GM20000 (cell line): ENCODE results near the gene ARHGAP25.
"Not testable (repeated sequence)": the region's sequence is repeated elsewhere in the genome, so short reads cannot be mapped to it uniquely, and the experiment has no call there.

ENCODE experiments used
- DNase-seq: peaks from one replicate; pipeline ENCODE4 v3.0.0; 2012; ENCODE audit warnings: low spot score
- CTCF ChIP-seq: IDR thresholded peaks from 2 replicates; pipeline ENCODE4 v1.5.1; 2012; ENCODE audit warnings: mild to moderate bottlenecking, control low read depth; ENCODE audit errors: extremely low read depth, missing control alignments

The ARHGAP25 gene

DNA sequence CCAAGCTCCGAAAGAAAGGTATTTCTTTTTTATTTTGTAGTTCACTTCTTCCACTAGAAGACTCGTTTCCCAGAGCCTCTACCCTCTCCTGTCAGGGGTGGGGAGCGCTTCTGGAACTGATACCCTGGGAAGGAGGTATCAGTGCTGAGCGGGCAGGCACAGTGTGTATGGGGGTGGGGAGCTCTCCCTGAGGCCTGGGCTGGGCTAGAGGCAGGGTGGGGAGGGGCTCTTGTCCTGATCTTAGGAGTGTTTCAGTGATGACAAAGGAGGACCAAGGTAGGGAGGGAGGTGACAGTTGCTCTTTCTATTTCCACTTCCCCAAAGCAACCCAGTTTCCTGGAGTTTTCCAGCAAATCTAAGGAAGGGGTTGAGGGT is 65.4 kb downstream of the ARHGAP25 start:
- TF ChIP-seq CTCF: no peak
- no peak for DNase-seq

GRCh38 chr2:68800517-68800916 is 65.9 kb downstream of the ARHGAP25 start:
- no peak for DNase-seq
- no peak for TF ChIP-seq CTCF

DNA sequence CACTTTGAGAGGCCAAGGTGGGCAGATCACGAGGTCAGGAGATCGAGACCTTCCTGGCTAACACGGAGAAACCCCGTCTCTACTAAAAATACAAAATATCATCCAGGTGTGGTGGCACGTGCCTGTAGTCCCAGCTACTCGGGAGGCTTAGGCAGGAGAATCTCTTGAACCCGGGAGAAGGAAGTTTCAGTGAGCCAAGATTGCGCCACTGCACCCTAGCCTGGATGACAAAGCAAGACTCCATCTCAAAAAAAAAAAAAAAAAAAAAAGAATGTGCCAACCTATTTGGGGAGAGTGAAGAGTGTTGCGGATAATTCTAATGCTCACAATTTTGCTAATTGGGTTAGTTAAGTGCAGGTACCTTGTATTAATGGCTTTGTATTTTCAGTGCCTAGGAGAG is 67.5 kb downstream of the ARHGAP25 start:
- DNase-seq: not testable (repeated sequence)

DNA sequence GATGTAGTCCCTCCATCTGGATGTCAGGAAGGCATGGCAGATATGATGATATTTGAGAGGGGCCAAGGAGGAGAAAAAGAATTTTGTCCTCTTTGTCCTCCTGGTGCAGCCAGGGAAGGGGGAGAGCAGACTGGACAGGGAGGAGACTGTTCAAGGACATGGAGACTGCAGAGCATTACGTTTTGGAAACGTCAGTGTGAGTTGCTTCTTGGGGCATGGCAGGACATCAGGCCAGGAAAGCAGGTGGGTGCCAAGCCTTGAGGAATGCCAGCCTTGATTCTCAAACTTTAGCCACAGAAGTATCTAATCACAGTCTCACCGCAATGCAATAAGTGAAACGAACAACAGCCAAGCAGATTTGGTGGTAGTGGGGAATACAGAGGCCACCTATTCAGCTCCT is 70.4 kb downstream of the ARHGAP25 start:
- DNase-seq: no peak
- no peak for TF ChIP-seq CTCF

DNA sequence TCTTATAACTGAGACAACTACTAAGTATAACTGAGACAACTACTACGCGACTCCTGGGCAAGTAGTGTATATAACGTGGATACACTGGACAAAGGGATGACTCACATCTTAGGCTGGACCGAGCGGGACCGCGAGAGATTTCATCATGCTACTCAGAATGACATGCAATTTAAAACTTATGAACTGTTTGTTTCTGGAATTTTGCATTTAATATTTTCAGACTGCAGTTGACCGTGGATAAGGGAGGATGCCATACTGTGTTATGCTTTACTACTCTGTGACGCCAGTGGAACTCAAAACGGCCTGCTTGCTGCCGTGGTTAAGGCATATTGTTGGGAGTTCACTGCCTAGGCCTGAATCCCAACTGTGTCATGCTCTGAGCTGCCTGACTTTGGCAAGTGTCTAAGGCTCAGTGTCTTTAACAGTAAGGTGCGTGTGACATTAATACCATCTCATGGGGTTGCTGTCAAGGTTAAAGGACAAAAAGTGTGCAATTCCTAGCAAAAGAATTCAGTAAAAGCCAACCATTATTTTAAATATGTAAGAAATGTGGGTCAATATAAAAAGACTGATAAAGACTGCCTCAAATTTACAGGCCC is 72.0 kb downstream of the ARHGAP25 start:
- TF ChIP-seq CTCF: no peak
- no peak for DNase-seq

- no peak for TF ChIP-seq CTCF
- no peak for DNase-seq
These were observed 73.2 kb downstream of the ARHGAP25 start for GRCh38 chr2:68807821-68808266.

DNA sequence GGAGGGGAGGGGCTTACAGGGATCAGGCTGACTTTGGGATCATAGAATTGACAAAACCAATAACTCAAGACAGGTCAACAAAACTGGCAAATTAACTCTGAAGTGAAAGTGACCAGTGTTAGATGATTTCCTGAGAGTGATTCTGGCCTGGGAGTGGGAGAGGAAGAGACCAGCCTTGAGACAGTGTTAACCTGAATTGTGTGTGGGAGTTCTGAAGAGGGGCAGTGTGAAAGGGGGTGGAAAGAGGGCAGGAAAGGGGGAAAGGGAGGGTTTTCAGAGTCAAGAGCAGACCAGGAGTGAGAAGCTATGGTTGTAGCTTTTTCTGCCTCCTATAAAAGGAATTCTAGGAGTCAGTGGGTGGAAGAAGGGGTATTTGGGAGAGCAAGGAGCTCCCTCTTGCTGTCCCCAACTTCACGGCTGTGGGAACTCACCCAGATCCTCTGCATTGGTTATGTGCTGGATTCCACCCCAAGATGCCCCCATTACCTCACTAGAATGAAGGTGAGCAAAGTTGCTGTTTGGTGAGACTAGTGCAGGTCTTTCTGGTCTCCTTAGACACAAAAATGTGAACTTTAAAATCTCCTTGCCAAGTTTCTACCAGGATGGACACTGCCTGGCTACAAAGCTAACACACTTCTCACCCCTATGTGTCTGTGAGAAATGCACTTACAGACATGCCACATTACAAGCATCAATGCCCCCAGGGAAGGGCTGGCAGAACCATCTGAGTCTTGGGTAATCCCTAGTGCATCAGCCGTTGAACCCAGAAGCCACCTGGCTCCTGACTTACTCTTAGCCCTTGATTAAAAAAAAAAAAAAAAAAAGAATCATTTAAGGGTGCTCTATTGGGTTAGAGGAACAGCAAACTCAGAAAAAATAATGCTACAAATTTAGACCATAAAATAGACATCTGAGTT is 75.0 kb downstream of the ARHGAP25 start:
- no peak for DNase-seq
- TF ChIP-seq CTCF: no peak

GRCh38 chr2:68811364-68811763 is 76.8 kb downstream of the ARHGAP25 start:
- DNase-seq: no peak
- no peak for TF ChIP-seq CTCF
